ENCODE results near the gene ZNF205. TPM values are rescaled to one million over a fixed set of nuclear protein-coding genes. Genes with fewer than 3 reads are reported as not detected.
A peak's percentile ranks its signal among the peaks of the same experiment; 100 is the strongest.

ZNF205 gene
- total RNA-seq, 4 donors from 2014 or later = 19.4 to 29.2 (median 21.5) TPM

GRCh38 chr16:3140603-3141427 lies 28.4 kb downstream of the ZNF205 start:
- 94 to 95% methylated on average over 59 to 65 of the region's 69 CpGs for WGBS, 2 donors
- no peaks in the 10 kb centered on the region for H3K27me3 ChIP-seq
- TF ChIP-seq EP300 (IDR thresholded peaks at IDR 0.05) (no peak), POLR2A (IDR thresholded peaks at IDR 0.05) (no peak)
- TF ChIP-seq, protein P1, sequence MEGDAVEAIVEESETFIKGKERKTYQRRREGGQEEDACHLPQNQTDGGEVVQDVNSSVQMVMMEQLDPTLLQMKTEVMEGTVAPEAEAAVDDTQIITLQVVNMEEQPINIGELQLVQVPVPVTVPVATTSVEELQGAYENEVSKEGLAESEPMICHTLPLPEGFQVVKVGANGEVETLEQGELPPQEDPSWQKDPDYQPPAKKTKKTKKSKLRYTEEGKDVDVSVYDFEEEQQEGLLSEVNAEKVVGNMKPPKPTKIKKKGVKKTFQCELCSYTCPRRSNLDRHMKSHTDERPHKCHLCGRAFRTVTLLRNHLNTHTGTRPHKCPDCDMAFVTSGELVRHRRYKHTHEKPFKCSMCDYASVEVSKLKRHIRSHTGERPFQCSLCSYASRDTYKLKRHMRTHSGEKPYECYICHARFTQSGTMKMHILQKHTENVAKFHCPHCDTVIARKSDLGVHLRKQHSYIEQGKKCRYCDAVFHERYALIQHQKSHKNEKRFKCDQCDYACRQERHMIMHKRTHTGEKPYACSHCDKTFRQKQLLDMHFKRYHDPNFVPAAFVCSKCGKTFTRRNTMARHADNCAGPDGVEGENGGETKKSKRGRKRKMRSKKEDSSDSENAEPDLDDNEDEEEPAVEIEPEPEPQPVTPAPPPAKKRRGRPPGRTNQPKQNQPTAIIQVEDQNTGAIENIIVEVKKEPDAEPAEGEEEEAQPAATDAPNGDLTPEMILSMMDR (IDR thresholded peaks at IDR 0.05) = no peak
- H3K36me3 ChIP-seq = peaks cover 0 to 65% (median 0%) of the 10 kb centered on the region in 3 donors
- DNase-seq (ENCODE audit: low spot score in 2 of 2) = no peak
- no peak overlapping the region for H3K4me3 ChIP-seq
- no peaks in the 10 kb centered on the region for H3K9me3 ChIP-seq
- peaks cover 0 to 19% (median 4%) of the 10 kb centered on the region in 4 donors for H3K4me1 ChIP-seq
- no peak overlapping the region for H3K27ac ChIP-seq

DNA sequence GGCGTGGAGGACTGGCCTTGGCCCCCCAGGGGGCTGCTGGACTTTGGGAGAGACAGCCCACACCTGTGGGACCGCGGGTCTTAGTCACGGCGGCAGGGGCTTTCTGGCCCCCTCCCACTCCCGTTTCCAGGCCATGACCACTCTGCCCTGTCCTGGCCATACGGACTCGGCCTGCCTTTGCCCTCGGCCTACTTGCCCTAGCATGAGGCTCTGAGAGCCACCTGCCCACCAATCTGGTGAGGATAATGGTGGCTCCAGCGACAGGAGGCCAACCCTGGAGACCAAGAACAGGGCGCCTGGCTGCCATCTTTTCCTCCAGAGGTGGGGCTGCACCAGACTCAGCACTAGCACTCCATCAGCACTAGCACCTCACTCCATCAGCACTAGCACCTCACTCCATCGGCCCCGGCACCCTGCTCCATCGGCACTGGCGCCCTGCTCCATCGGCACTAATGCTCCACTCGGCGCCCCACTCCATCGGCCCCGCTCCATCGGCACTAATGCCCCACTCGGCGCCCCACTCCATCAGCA lies 29.5 kb downstream of the ZNF205 start:
- 94 to 95% methylated on average over 21 to 23 of the region's 23 CpGs for WGBS, 2 donors
- DNase-seq (ENCODE audit: low spot score in 2 of 2) = no peak
- H3K27ac ChIP-seq = no peak overlapping the region
- H3K36me3 ChIP-seq = peaks cover 0 to 65% (median 0%) of the 10 kb centered on the region in 3 donors
- no peak overlapping the region for H3K4me3 ChIP-seq
- no peaks in the 10 kb centered on the region for H3K9me3 ChIP-seq
- no peak for TF ChIP-seq EP300 (IDR thresholded peaks at IDR 0.05)
- TF ChIP-seq POLR2A (IDR thresholded peaks at IDR 0.05) = no peak
- TF ChIP-seq, protein P1 (IDR thresholded peaks at IDR 0.05) = no peak
- H3K4me1 ChIP-seq = peaks cover 0 to 9% (median 0%) of the 10 kb centered on the region in 4 donors
- no peaks in the 10 kb centered on the region for H3K27me3 ChIP-seq

DNA sequence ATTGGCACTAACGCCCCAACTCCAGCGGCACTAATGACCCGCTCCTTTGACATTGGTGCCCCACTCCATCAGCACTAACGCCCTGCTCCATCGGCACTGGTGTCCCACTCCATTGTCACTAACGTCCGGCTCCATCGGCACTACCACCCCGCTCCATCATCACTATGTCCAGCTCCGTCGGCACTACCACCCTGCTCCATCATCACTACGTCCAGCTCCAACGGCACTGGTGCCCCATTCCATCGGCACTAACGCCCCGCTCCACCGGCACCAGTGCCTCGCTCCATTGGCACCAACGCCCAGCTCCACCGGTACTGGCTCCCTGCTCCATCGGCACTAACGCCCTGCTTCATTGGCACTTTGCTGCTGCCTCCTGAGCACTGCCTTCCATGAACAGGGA lies 29.9 kb downstream of the ZNF205 start:
- Histone ChIP-seq H3K27ac (no peak overlapping the region), H3K9me3 (no peaks in the 10 kb centered on the region), H3K36me3 (peaks cover 0 to 60% (median 0%) of the 10 kb centered on the region in 3 donors), H3K4me1 (peaks cover 0 to 4% (median 0%) of the 10 kb centered on the region in 4 donors), H3K4me3 (no peak overlapping the region), H3K27me3 (no peaks in the 10 kb centered on the region)
- DNase-seq (ENCODE audit: low spot score in 2 of 2) = no peak
- TF ChIP-seq, protein P1 (IDR thresholded peaks at IDR 0.05) = no peak
- TF ChIP-seq POLR2A (IDR thresholded peaks at IDR 0.05) (no peak), EP300 (IDR thresholded peaks at IDR 0.05) (no peak)
- WGBS, 2 donors = 94 to 96% methylated on average over 22 of the region's 22 CpGs

DNA sequence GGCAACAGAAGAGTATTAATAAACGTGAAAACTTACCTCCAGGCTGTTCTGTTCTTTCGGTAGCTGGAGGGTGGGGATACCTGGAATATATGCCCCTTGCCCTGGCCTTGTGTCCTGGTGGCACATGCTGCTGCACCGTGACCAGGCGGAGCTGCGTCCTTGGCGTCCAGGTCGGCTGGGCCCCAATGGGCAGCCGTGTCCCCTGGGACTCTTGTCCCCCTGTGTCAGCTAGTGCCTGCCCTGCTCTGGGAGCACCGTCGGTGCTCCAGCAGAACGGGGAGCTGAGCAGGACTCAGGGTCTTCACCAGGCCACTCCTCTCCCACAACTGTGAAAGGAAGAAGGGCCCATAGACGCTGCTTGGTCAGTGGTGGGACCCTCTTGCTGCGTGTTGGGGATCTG lies 30.4 kb downstream of the ZNF205 start:
- H3K27ac ChIP-seq = no peak overlapping the region
- TF ChIP-seq, protein P1 (IDR thresholded peaks at IDR 0.05) = no peak
- TF ChIP-seq EP300 (IDR thresholded peaks at IDR 0.05) (no peak), POLR2A (IDR thresholded peaks at IDR 0.05) (no peak)
- H3K4me3 ChIP-seq = no peak overlapping the region
- no peaks in the 10 kb centered on the region for H3K27me3 ChIP-seq
- H3K36me3 ChIP-seq = peaks cover 0 to 56% (median 0%) of the 10 kb centered on the region in 3 donors
- WGBS, 2 donors = 88 to 96% methylated on average over 12 to 13 of the region's 13 CpGs
- H3K4me1 ChIP-seq = no peaks in the 10 kb centered on the region
- no peak for DNase-seq (ENCODE audit: low spot score in 2 of 2)
- H3K9me3 ChIP-seq = no peaks in the 10 kb centered on the region

- no peak overlapping the region for H3K4me3 ChIP-seq
- peak overlapping the region in 1 of 4 donors; percentile 56 for H3K27ac ChIP-seq
- 93 to 95% methylated on average over 8 to 11 of the region's 11 CpGs for WGBS, 2 donors
- no peak for DNase-seq (ENCODE audit: low spot score in 2 of 2)
- H3K27me3 ChIP-seq = no peaks in the 10 kb centered on the region
- H3K36me3 ChIP-seq = peaks cover 0 to 51% (median 0%) of the 10 kb centered on the region in 3 donors
- TF ChIP-seq, protein P1 (IDR thresholded peaks at IDR 0.05) = no peak
- TF ChIP-seq EP300 (IDR thresholded peaks at IDR 0.05) = no peak
- TF ChIP-seq POLR2A (IDR thresholded peaks at IDR 0.05) = no peak
- H3K9me3 ChIP-seq = no peaks in the 10 kb centered on the region
- H3K4me1 ChIP-seq = no peaks in the 10 kb centered on the region
Measured at GRCh38 chr16:3143189-3143588, 30.8 kb downstream of the ZNF205 start.
